ENCODE results near the gene INHBC.
"Not testable (repeated sequence)": the region's sequence is repeated elsewhere in the genome, so short reads cannot be mapped to it uniquely, and the experiment has no call there.

INHBC gene

DNA sequence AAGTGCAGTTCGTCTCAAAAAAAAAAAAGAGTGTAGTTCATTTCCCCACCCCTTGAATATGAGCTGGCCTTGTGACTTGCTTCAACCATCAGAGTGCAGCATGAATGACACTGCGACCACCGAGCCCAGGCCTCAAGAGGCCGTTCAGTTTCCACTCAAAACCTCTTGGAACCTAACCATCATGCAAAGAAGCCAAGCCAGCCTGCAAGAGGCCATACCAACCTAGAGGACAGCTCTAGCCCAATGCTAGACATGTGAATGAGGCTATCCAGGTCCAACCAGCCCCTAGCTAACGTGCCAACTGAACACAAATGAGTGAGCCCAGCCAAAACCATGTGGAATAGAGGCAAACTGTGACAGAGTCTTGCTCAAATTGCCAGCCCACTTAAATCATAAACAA is 33.4 kb upstream of the INHBC start:
- H3K9ac ChIP-seq (ENCODE audit: low read length): no peak overlapping the region
- no peak overlapping the region for H3K4me3 ChIP-seq (ENCODE audit: low read length)
- H3K79me2 ChIP-seq (ENCODE audit: low read length): no peaks in the 10 kb centered on the region; the same call in 1 of the 2 replicates
- no peaks in the 10 kb centered on the region for H3K9me3 ChIP-seq (ENCODE audit: insufficient read depth, low read length)
- H3K27ac ChIP-seq (ENCODE audit: low read length): no peak overlapping the region
- H3K4me2 ChIP-seq (ENCODE audit: low read length): no peak overlapping the region
- H4K20me1 ChIP-seq (ENCODE audit: insufficient read depth, low read length): no peaks in the 10 kb centered on the region
- peaks cover 6% of the 10 kb centered on the region for H3K4me1 ChIP-seq (ENCODE audit: low read length)
- TF ChIP-seq CTCF (IDR thresholded peaks at IDR 0.05; ENCODE audit: low read depth, low read length): no peak
- no peak for TF ChIP-seq EZH2phosphoT487 (IDR thresholded peaks at IDR 0.05; ENCODE audit: low read depth)
- H3K27me3 ChIP-seq (ENCODE audit: low read depth, low read length): no peaks in the 10 kb centered on the region
- H2AFZ ChIP-seq (ENCODE audit: low read depth, low read length): no peak overlapping the region
- H3K36me3 ChIP-seq (replicated peaks; ENCODE audit: low read depth, low read length): no peaks in the 10 kb centered on the region

GRCh38 chr12:57402156-57402555 is 32.4 kb upstream of the INHBC start:
- not testable (repeated sequence) for H3K4me2 ChIP-seq (ENCODE audit: low read length); H3K4me3 ChIP-seq (ENCODE audit: low read length); H3K9ac ChIP-seq (ENCODE audit: low read length); H3K27ac ChIP-seq (ENCODE audit: low read length); H3K27me3 ChIP-seq (ENCODE audit: low read depth, low read length); H3K79me2 ChIP-seq (ENCODE audit: low read length); H2AFZ ChIP-seq (ENCODE audit: low read depth, low read length); H3K4me1 ChIP-seq (ENCODE audit: low read length); H4K20me1 ChIP-seq (ENCODE audit: insufficient read depth, low read length); H3K36me3 ChIP-seq (replicated peaks; ENCODE audit: low read depth, low read length); H3K9me3 ChIP-seq (ENCODE audit: insufficient read depth, low read length)

DNA sequence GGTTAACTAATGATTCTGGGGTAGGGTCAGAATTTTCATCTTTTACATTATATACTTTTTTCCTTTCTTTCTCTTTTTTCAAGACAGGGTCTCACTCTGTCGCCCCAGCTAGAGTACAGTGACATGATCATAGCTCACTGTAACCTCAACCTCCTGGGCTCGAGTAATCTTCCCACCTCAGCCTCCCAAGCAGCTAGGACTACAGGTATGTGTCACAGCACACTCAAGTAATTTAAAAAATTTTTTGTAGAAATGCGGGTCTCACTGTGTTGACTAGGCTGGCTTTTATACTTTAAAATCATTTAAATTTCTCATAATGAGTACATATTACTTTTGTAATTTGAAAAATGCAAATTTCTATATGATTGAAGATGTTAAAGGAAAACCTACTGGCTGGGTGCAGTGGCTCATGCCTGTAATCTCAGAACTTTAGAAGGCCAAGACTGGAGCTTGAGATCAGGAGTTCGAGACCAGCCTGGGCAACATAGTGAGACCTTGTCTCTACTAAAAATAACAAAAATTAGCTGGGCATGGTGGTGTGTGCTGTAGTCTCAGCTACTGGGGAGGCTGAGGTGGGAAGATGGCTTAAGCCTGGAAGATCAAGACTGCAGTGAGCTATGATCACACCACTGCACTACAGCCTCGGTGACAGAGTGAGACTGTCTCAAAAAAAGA is 29.5 kb upstream of the INHBC start:
- H3K79me2 ChIP-seq (ENCODE audit: low read length): 0 out of 2 replicates have a peak, but pooled peaks cover 5% of the 10 kb centered on the region
- no peak overlapping the region for H2AFZ ChIP-seq (ENCODE audit: low read depth, low read length)
- H3K4me1 ChIP-seq (ENCODE audit: low read length): peaks cover 6% of the 10 kb centered on the region
- H3K27me3 ChIP-seq (ENCODE audit: low read depth, low read length): no peaks in the 10 kb centered on the region
- no peaks in the 10 kb centered on the region for H3K36me3 ChIP-seq (replicated peaks; ENCODE audit: low read depth, low read length)
- 0 out of 2 replicates have a peak, but pooled peaks cover 2% of the 10 kb centered on the region for H4K20me1 ChIP-seq (ENCODE audit: insufficient read depth, low read length)
- H3K9me3 ChIP-seq (ENCODE audit: insufficient read depth, low read length): no peaks in the 10 kb centered on the region
- H3K4me3 ChIP-seq (ENCODE audit: low read length): no peak overlapping the region
- H3K9ac ChIP-seq (ENCODE audit: low read length): no peak overlapping the region
- H3K27ac ChIP-seq (ENCODE audit: low read length): no peak overlapping the region
- no peak for TF ChIP-seq CTCF (IDR thresholded peaks at IDR 0.05; ENCODE audit: low read depth, low read length)
- TF ChIP-seq EZH2phosphoT487 (IDR thresholded peaks at IDR 0.05; ENCODE audit: low read depth): no peak
- H3K4me2 ChIP-seq (ENCODE audit: low read length): no peak overlapping the region

DNA sequence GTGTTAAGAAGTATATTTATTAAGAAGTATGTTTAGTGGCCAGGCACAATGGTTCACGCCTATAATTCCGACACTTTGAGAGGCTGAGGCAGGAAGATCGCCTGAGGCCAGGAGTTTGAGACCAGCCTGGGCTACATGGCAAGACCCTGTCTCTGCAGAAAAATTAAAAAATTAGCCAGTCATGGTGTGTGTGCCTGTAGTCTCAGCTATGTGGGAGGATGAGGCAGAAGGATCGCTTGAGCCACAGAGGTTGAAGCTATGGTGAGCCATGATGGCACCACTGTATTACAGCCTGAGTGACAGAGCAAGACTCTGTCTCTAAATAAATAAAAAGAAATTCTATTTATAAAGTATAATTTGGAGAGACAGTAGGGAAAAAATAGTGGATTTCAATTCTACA is 24.1 kb upstream of the INHBC start:
- H3K79me2 ChIP-seq (ENCODE audit: low read length): 0 out of 2 replicates have a peak, but pooled peaks cover 5% of the 10 kb centered on the region

DNA sequence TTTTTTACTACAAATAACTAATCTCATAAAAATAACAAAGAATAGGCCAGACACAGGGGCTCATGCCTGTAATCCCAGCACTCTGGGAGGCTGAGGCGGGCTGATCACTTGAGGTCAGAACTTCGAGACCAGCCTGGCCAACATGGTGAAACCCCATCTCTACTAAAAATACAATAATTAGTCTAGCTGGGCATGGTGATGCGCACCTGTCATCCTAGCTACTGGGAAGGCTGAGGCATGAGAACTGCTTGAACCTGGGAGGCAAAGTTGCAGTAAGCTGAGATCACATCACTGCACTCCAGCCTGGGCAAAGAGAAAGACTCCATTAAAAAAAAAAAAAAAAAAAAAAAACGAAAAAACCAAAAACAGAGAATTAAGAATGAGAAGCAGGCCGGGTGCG is 20.4 kb upstream of the INHBC start:
- H2AFZ ChIP-seq (ENCODE audit: low read depth, low read length); H3K4me1 ChIP-seq (ENCODE audit: low read length); H3K27me3 ChIP-seq (ENCODE audit: low read depth, low read length); H3K79me2 ChIP-seq (ENCODE audit: low read length); H3K27ac ChIP-seq (ENCODE audit: low read length); H3K36me3 ChIP-seq (replicated peaks; ENCODE audit: low read depth, low read length); H3K9ac ChIP-seq (ENCODE audit: low read length); H3K9me3 ChIP-seq (ENCODE audit: insufficient read depth, low read length); H4K20me1 ChIP-seq (ENCODE audit: insufficient read depth, low read length); H3K4me2 ChIP-seq (ENCODE audit: low read length); H3K4me3 ChIP-seq (ENCODE audit: low read length): not testable (repeated sequence)

More for the DNA sequence above, 24.1 kb upstream of the INHBC start:
- Histone ChIP-seq H3K4me3 (ENCODE audit: low read length) (no peak overlapping the region), H4K20me1 (ENCODE audit: insufficient read depth, low read length) (0 out of 2 replicates have a peak, but pooled peaks cover 2% of the 10 kb centered on the region), H3K9ac (ENCODE audit: low read length) (no peak overlapping the region), H3K4me2 (ENCODE audit: low read length) (no peak overlapping the region), H3K27ac (ENCODE audit: low read length) (no peak overlapping the region), H3K4me1 (ENCODE audit: low read length) (peaks cover 3% of the 10 kb centered on the region; the same call in 1 of the 2 replicates), H3K27me3 (ENCODE audit: low read depth, low read length) (no peaks in the 10 kb centered on the region), H2AFZ (ENCODE audit: low read depth, low read length) (no peak overlapping the region), H3K9me3 (ENCODE audit: insufficient read depth, low read length) (no peaks in the 10 kb centered on the region), H3K36me3 (replicated peaks; ENCODE audit: low read depth, low read length) (no peaks in the 10 kb centered on the region)
- TF ChIP-seq CTCF (IDR thresholded peaks at IDR 0.05; ENCODE audit: low read depth, low read length): no peak
- TF ChIP-seq EZH2phosphoT487 (IDR thresholded peaks at IDR 0.05; ENCODE audit: low read depth): no peak
